OCI-LY7 (cell line): Measurements from ENCODE around the gene GLRX5. TPM values are rescaled to one million over a fixed set of nuclear protein-coding genes. Genes with fewer than 3 reads are reported as not detected.

ENCODE experiments used
- BruUV-seq: library from RNA; stranded (reverse); fragments of 400-500 nt; replicated peaks from 2 replicates; lab custom pipeline; 2021; lab: Mats Ljungman, UMichigan
- CTCF ChIA-PET: fragments of 300-600 bp; sonication (Branson Sonifier 250); formaldehyde crosslinking; loops from one replicate; lab custom pipeline; 2022; ENCODE audit warnings: antibody characterized with exemption; ENCODE audit not compliant: unreplicated experiment; lab: Charles Lee
- POLR2A ChIA-PET: fragments of 300-600 bp; sonication (Branson Sonifier 250); formaldehyde crosslinking; loops from one replicate; lab custom pipeline; 2022; ENCODE audit warnings: antibody characterized with exemption; lab: Charles Lee
- DNase-seq: peaks from one replicate; pipeline ENCODE4 v3.0.0-alpha.2; 2015; ENCODE audit warnings: low spot score
- H2AFZ ChIP-seq: fragments of 200-600 bp; sonication (generic), shearing (Covaris generic); 2 replicates; pipeline ENCODE4 v1.6.1; 2014; ENCODE audit warnings: mild to moderate bottlenecking, antibody characterized with exemption, low read length, moderate library complexity
- H3K27ac ChIP-seq: fragments of 200-600 bp; sonication (generic); 2 replicates; pipeline ENCODE4 v1.5.1; 2014; ENCODE audit warnings: mixed run types, low read depth, mild to moderate bottlenecking, moderate library complexity, low read length, inconsistent platforms; ENCODE audit not compliant: poor library complexity, severe bottlenecking
- H3K36me3 ChIP-seq: fragments of 200-600 bp; sonication (generic); 2 replicates; pipeline ENCODE4 v1.6.1; 2014; ENCODE audit warnings: mild to moderate bottlenecking, antibody characterized with exemption, low read length, moderate library complexity, mixed read lengths; ENCODE audit not compliant: insufficient read depth
- H3K4me1 ChIP-seq: fragments of 200-600 bp; sonication (generic); 2 replicates; pipeline ENCODE4 v1.5.1; 2014; ENCODE audit warnings: mild to moderate bottlenecking, low read length; ENCODE audit not compliant: insufficient read depth, poor library complexity, severe bottlenecking
- H3K4me2 ChIP-seq: fragments of 200-600 bp; sonication (generic); 2 replicates; pipeline ENCODE4 v1.6.1; 2014; ENCODE audit warnings: mild to moderate bottlenecking, low read length
- H3K4me3 ChIP-seq: fragments of 200-600 bp; sonication (generic); 2 replicates; pipeline ENCODE4 v1.5.1; 2014; ENCODE audit warnings: mild to moderate bottlenecking, low read depth, low read length; ENCODE audit not compliant: poor library complexity, severe bottlenecking
- H3K79me2 ChIP-seq: fragments of 200-600 bp; sonication (generic); 2 replicates; pipeline ENCODE4 v1.6.1; 2016; ENCODE audit warnings: low read depth, mild to moderate bottlenecking, low read length, moderate library complexity, mixed read lengths; ENCODE audit not compliant: insufficient read depth
- H3K9me2 ChIP-seq: fragments of 200-600 bp; sonication (generic); 2 replicates; pipeline ENCODE4 v1.6.1; 2016; ENCODE audit warnings: mild to moderate bottlenecking, low read length, mixed read lengths; ENCODE audit not compliant: insufficient read depth
- H3K9me3 ChIP-seq: fragments of 200-600 bp; sonication (generic); 2 replicates; pipeline ENCODE4 v1.6.1; 2014; ENCODE audit warnings: mild to moderate bottlenecking, mixed run types, low read length, mixed read lengths
- H4K20me1 ChIP-seq: fragments of 200-600 bp; sonication (generic); 2 replicates; pipeline ENCODE4 v1.6.1; 2014; ENCODE audit warnings: mild to moderate bottlenecking, antibody characterized with exemption, low read length, moderate library complexity, mixed read lengths; ENCODE audit not compliant: insufficient read depth
- CTCF ChIP-seq: fragments of 200-600 bp; sonication (generic); conservative IDR thresholded peaks from 2 replicates; pipeline ENCODE4 v1.5.1; 2014; ENCODE audit warnings: mild to moderate bottlenecking, antibody characterized with exemption, low read length, moderate library complexity, mixed read lengths
- EZH2phosphoT487 ChIP-seq: fragments of 200-600 bp; sonication (generic); IDR thresholded peaks from 2 replicates; pipeline ENCODE4 v1.6.1; 2018; ENCODE audit warnings: low read depth, borderline replicate concordance, mild to moderate bottlenecking, mixed run types, antibody characterized with exemption, low read length, moderate library complexity, mixed read lengths
- intact Hi-C: fragments of 100-400 bp; cut with micrococcal nuclease; formaldehyde crosslinking; loops from one replicate; pipeline ENCODE4 v1.10.0; 2022; ENCODE audit not compliant: unreplicated experiment
- total RNA-seq, 2 experiments: library from RNA; depleted of rRNA in 1 of 2; stranded (reverse); fragments of >200 nt in 1 of 2; shearing (Covaris generic) in 1 of 2; gene quantifications; 2 replicates each; pipeline ENCODE4 v1.2.3, GENCODE V29; 2014 to 2022

The GLRX5 gene
- total RNA-seq, 2 experiments from 2014 or later: 68.2 to 78.4 TPM

- no peak for TF ChIP-seq CTCF
- TF ChIP-seq EZH2phosphoT487: no peak
- H4K20me1 ChIP-seq: peaks cover 32% of the 10 kb centered on the region
- no peaks in the 10 kb centered on the region for H3K9me3 ChIP-seq
- H3K9me2 ChIP-seq: no peaks in the 10 kb centered on the region
- POLR2A ChIA-PET: interaction anchor here (0.6 to 1.2 kb wide), 5 partner anchors 15 to 358 kb away, joined by 3 to 4 read pairs (median 3); partner anchors contain the start of gene SYNE3
- no peak overlapping the region for H3K27ac ChIP-seq
- no TSS peak for BruUV-seq
- intact Hi-C loops: loop anchor here (5.0 to 10.0 kb wide), 3 partner anchors 205 to 973 kb away; partner anchors contain the start of genes DICER1 and PAPOLA
- peak overlapping the region; percentile 93 for H3K4me2 ChIP-seq
- no peak for DNase-seq
- peaks cover 38% of the 10 kb centered on the region for H3K36me3 ChIP-seq
- H3K4me1 ChIP-seq: peaks cover 38% of the 10 kb centered on the region
- H3K4me3 ChIP-seq: peak overlapping the region; percentile 93
- H3K79me2 ChIP-seq: peaks cover 66% of the 10 kb centered on the region
- CTCF ChIA-PET: interaction anchor here (0.6 kb wide), 1 partner anchor 90 kb away, joined by 3 read pairs; no protein-coding TSS in a partner anchor
- H2AFZ ChIP-seq: no peak overlapping the region
Observed at GRCh38 chr14:95531969-95532368, 2.9 kb upstream of the GLRX5 start.

GRCh38 chr14:95533391-95533821 lies 1.4 kb upstream of the GLRX5 start:
- H3K36me3 ChIP-seq: peaks cover 38% of the 10 kb centered on the region
- POLR2A ChIA-PET: interaction anchor here (0.6 to 1.5 kb wide), 5 partner anchors 10 to 804 kb away, joined by 3 to 7 read pairs (median 4); no protein-coding TSS in a partner anchor
- H2AFZ ChIP-seq: no peak overlapping the region
- H3K79me2 ChIP-seq: peaks cover 80% of the 10 kb centered on the region
- peak overlapping the region; percentile 93 for H3K4me3 ChIP-seq
- no peak for TF ChIP-seq CTCF
- no peak for TF ChIP-seq EZH2phosphoT487
- CTCF ChIA-PET: interaction anchor here (1.4 kb wide), 1 partner anchor 81 kb away, joined by 5 read pairs; no protein-coding TSS in a partner anchor
- peaks cover 52% of the 10 kb centered on the region for H3K4me1 ChIP-seq
- intact Hi-C loops: loop anchor here (5.0 to 10.0 kb wide), 3 partner anchors 206 to 971 kb away; partner anchors contain the start of genes DICER1 and PAPOLA
- peak overlapping the region; percentile 93 for H3K4me2 ChIP-seq
- peaks cover 41% of the 10 kb centered on the region for H4K20me1 ChIP-seq
- no peaks in the 10 kb centered on the region for H3K9me2 ChIP-seq
- no TSS peak for BruUV-seq
- peak overlapping the region; percentile 80 for H3K27ac ChIP-seq
- H3K9me3 ChIP-seq: no peaks in the 10 kb centered on the region
- DNase-seq: peak; percentile 66

GRCh38 chr14:95533822-95534221 lies 1.0 kb upstream of the GLRX5 start:
- intact Hi-C loops: loop anchor here (1.0 to 10.0 kb wide), 6 partner anchors 18 to 971 kb away; partner anchors contain the start of genes DICER1, PAPOLA and SYNE3
- H3K4me2 ChIP-seq: peak overlapping the region; percentile 93
- peak overlapping the region; percentile 93 for H3K4me3 ChIP-seq
- no peaks in the 10 kb centered on the region for H3K9me3 ChIP-seq
- H3K4me1 ChIP-seq: peaks cover 55% of the 10 kb centered on the region
- peak; percentile 37 for DNase-seq
- H3K36me3 ChIP-seq: peaks cover 38% of the 10 kb centered on the region
- TF ChIP-seq EZH2phosphoT487 (no peak), CTCF (no peak)
- H3K27ac ChIP-seq: peak overlapping the region; percentile 80
- H2AFZ ChIP-seq: no peak overlapping the region; the same call in 1 of the 2 replicates
- H3K9me2 ChIP-seq: no peaks in the 10 kb centered on the region
- peaks cover 84% of the 10 kb centered on the region for H3K79me2 ChIP-seq
- POLR2A ChIA-PET: interaction anchor here (0.6 to 1.5 kb wide), 4 partner anchors 11 to 805 kb away, joined by 3 to 7 read pairs (median 4); no protein-coding TSS in a partner anchor
- CTCF ChIA-PET: interaction anchor here (0.6 to 1.4 kb wide), 2 partner anchors 22 to 81 kb away, joined by 3 to 5 read pairs; no protein-coding TSS in a partner anchor
- peaks cover 41% of the 10 kb centered on the region for H4K20me1 ChIP-seq
- TSS peak; percentile 80 for BruUV-seq
